Myocyte (in vitro differentiated cells): ENCODE measurements around the gene PRMT3. TPM values are rescaled to one million over a fixed set of nuclear protein-coding genes. Genes with fewer than 3 reads are reported as not detected.

Source experiments
- total RNA-seq: library from RNA; depleted of rRNA; stranded (reverse); fragments of >200 nt; gene quantifications from 2 replicates; pipeline ENCODE4 v1.2.3, GENCODE V29; 2014

PRMT3 gene
- total RNA-seq, 1 donor from 2014 or later = 18.6 TPM

Other genes with a start within 250 kb of the PRMT3 start
- gene DBX1, start 227.2 kb upstream of the PRMT3 start, total RNA-seq = not detected in 2 replicates
- 33.9 and 34.9 TPM in 2 replicates for gene HTATIP2, start 24.0 kb upstream of the PRMT3 start, total RNA-seq
- not detected in 2 replicates for gene SLC6A5, start 211.9 kb downstream of the PRMT3 start, total RNA-seq